GM21515 (cell line): ENCODE results near the gene TNPO3.

ENCODE experiments used
- ATAC-seq: cut with Tn5 transposase; IDR thresholded peaks from one replicate; pipeline ENCODE4 v1.9.1; 2021; ENCODE audit not compliant: unreplicated experiment

Gene TNPO3

DNA sequence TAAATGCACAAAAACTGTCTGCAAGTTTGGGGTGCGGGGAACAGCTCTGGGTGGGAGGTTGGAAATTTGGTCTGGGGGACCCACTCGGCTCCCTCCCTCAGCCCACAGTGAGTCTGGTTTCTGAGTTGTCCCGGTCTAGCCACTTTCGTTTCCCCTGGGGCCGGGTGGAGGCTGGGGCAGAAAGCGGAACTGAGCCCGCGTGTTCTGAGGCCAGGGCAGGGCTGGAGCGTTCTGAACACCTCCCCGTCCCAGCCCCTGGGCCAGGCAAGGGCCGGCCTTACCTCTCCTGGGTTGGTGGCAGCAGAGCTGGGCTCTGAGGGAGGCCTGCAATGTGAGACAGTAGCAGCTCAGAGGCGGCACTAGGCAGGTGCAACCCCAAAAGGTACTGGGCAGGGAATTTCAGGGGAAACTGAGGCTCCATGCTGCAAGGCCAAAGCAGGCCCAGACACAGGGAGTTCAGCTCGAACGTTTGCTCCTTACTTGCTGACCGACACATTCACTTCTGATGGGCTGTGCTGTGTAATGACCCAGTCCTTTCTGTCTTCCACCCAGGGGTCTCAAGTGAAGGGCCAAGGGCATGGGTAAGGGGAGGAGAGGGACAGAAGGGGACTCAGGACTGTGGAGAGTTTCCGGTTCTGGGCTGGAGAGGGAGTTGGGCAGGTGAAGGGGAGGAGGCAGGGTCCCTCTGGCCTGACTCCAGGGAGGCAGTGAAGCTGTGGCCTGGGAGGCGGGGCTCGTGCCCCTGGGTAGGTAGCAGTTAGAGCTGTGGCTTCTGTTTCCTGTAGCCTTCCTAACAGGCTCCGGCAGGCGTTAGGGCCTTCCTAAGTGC, 114.2 kb downstream of the TNPO3 start:
- ATAC-seq = peak; percentile 55

DNA sequence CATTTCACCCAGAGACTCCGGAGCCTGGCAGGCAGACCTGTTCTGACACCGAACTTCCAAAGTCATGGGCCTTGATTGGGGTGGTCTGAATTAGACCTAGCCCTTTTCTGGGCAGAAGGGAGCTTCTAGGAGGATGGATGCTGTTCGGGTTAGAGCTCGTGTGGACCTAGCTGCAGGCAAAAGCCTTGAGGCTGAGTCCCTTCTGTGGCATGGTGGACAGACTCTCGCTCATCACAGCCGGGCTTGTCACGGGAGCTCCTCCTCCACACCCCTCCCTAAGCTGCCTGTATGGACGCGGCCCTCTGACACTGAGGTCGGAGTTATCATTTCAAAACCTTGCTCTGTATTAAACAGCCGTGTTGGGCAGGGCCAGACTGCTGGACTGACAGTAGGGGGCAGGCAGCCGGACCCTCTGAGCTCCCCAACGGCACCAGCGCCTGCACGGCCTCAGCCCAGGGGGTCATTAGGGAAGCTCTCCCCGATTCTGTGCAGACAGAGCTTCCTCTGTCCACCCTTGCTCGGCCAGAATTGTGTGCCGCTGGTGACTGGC, 115.0 kb downstream of the TNPO3 start:
- peak; percentile 19 for ATAC-seq

DNA sequence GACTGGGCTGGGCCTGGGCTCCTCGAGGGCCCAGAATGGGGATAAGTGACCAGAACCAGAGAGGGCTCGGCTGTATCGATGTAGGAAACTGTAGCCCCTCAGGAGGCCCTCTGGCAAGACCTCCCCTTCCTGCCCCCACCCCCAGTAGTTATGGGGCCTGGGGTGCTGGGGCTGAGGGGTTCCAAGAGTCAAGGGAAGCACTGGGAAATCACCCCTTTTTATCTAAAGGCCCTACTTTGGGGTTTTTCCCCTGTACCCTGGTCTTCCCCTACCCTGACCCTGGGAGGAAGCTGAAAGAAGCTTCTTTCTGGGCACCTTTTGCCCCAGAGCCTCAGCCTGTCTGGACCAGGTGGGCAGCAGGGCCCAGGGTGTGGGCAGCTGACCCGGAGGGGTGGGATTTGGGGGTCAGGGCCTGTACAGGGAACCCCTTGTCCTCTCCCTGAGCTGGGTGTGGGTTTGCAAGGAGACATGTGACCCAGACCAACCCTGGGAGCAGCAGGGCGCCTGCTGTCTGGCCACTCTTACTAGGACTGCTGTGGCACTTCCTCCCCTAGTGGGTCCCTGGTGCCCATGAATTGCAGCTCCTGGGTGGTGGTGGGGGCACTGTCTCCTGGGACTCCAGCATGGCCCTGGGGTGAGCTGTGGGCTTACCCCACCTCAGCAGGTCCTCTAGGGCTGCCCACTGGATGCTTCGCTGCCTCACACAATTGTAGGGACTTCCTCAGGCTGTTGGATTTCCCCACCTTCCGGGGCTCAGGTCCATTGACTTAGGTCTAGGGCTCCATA, 115.6 kb downstream of the TNPO3 start:
- no peak for ATAC-seq

DNA sequence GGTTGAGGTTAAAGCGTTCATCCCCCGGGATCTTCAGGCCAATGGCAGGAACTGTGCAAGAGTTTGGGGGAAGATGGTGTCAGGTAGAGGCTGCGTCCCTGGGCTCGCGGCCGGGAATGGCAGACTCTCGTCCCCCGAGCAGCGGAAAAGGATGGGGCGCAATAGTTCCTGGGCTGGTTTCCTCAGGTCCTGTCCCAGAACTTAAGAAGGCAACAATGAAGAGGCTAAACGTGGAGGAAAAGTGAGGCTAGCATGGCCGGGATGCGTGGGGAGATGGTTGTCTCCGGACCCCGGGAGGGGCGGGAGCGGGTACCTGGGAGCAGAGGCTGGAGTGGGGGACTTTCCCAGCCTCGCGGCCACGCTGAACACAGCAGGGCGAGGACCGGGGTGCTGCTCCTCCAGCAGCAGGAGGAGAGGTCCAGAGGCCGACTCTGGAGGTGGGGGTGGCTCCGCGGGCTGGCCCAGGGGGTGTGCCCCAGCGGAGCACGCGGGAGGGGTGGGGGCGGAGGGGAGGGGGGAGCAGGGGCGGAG, 116.3 kb downstream of the TNPO3 start:
- ATAC-seq = no peak

DNA sequence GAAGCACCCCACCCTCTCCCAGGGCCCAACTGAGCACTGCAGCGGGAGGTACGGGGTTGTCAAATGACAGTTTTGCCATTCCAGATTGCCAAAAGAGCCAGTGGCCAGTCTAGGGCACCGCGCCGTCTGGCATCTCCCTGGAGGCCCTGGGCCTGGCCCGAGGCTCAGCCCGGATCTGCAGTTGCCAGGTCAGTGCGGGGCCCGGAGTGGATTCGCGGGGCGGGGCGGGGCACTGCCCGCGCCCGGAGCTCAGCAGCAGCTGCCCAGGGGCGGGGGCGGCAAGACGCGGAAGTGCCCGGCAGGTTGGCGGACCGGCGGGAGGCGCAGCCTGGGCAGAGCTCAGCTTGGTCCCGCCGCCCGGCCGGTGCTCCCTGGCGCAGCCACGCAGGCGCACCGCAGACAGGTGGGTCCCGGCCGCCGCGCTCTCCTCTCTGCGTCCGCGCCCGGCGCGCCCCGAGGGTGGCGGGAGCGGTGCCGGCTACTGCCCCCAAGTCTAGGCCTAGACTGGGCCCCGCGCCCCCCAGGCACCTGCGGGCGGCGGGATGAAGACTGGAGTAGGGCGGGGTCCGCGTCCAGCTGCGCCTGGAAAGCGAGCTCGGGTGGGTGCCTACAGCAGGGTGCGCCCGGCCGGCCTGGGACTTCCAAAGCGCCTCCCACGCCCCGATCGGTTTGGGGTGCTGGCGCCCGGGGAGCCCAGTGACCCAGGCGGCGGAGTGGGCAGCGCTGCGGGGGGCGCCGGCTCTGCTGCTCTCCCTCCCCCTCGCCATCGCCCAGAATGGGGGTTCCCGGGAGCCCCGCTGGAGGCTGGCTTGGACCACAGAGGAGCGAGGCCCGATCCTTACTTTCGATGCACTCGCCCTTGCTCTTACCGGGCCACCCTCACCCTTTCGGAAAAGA, 117.0 kb downstream of the TNPO3 start, which contains the start of gene IRF5:
Gene IRF5, plus strand, starts transcription at position 281 of the 897 bp plus-strand sequence. CDS start 4,155 bp downstream, outside the sequence.
- ATAC-seq = no peak

DNA sequence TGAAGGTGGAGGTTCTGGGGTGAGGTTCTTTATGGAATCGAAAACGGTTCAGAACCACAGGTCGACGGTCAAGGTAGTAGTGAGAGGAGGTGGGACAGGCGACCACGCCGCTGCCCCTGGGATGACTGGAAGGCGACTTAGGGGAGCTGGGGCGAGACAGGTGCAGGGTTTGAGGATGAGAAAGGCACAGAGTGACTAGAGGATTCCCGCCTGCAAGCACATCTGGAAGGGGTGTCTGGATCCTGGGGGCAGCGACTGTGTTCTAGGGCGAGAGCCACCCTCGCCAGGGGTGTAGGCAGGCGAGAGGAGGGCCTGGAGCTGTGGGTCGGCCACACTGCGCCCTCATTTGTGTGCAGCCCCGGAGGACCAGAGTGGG, 117.7 kb downstream of the TNPO3 start:
- ATAC-seq = no peak

DNA sequence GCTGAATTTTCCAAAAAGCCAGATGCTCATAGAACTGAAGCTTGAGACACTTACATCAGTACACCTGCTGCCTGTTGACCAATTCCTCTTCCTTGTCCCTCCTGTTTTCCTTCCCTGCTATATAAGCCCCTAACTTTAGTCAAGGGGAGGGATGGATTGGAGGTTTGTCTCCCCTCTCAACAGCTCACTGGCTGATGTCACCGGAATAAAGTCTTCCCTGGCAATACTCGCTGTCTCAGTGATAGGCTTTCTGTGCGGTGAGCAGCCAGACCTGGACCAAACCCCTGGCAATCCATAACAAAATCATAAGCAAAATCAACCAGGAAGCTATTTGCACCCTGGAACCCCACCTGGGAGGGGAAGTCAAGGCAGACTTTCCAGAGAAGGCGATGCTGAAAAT, 118.1 kb downstream of the TNPO3 start:
- ATAC-seq = no peak

DNA sequence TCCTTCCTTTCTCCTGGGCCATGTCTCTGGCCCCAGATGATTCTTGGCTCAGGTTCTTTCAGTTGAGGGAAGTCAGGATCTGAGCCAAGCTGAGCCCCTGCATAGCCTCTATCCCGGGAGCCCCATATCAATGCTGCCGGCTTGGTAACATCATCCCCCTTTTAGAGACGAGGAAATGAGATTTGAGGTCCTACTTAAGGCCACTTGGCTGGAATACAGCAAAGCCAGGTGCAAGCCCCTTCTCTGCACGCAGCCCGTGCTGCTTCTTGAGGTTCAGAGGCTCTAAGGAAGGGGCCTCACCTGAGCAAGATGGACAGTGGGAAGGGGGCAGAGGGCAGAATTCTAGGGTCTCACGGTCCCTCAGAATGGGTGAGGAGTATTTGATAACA, 119.6 kb downstream of the TNPO3 start:
- no peak for ATAC-seq

DNA sequence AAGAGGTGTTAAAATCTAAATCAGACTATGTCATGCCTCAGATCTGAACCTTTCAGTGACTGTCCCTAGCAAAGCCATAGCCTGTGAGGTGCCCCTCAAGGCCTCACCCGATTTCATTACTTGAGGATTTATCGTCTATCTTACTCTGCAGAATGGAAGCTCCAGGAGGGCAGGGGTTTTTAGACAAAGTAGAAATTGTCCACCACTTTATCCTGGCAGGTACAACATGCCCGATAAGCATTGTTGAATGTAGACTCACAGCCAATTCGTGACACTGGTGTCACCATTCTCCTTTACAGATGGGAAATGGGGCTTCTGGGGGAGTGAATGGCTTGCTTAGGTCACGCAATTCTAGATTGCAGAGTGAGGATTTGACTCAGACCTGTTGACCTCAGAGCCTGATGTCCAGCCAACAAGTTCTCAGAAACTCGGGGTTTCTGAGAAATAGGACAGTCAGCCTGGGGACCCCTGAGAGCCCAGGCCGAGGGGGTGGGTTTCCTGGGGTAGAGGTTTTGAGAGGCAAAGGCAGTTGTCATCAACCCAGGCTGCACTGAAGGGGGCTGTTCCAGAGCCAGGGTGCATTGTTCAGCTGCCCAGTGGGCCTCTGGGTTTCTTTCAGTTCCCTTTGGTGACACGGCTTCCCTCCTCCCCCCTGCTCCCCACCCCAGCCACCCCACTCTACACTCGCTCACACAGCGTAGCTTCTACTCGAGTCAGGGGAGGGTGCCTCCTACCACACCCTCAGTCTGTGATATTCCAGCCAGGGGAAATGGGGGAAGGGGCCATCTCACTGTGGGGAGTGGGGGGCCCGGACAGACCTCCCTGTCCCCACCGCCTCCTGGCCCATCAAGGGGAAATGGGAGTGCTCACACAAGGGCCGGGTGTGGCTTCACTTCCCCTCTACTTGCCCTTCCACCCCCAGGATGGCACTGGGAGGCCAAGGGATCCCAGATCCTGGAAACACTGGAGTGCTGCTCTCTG, 120.3 kb downstream of the TNPO3 start:
- ATAC-seq = peak; percentile 38

DNA sequence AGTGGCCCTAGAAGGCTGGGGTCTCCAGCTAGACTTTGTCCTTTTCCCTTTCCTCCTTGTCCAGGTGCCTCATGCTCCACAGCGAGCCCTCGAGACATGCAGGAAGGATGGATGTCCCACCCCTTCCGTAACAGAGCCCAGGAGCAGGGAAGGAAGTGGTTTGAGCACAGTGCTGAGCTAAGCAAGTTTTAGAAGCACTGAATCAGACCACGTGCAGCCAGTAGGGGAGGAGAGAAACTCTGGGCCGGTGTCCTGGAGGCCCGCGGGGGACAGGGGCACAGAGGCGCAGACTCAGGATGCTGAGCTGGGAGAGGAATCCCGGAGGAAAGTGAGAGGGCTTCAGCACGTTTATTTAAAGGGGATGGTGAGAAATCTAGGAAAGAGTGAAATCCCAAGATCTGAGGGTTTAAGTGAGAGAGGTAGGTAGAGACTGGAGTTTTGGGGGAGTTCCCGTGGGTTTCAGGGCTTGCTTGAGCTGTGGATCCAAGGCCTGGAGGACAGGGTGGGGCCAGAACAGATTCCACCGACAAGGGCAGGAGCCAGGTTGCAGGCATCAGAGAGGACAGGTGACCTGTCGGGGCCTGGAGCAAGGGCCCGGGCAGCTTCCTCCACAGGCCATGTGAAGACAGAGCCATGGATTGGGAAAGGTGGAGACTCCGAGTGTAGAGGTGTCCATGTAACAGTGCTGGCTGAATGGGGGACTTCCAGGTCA, 121.6 kb downstream of the TNPO3 start:
- ATAC-seq = peak; percentile 34

DNA sequence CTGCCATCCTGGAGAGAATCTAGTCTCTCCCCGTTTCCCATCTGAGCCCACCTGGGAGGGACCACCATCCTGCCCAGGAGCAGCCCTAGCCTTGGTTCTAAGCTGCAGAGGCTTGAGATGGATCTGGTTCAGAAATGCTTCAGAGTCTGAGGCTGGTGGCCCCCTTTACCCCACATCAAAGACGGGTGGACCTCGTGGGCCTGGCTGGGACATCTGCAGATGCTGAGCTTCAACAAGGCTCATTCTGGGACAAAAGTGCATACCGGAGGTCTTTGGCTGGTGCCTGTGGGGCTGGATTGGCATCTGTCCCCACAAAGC, 122.1 kb downstream of the TNPO3 start:
- no peak for ATAC-seq

DNA sequence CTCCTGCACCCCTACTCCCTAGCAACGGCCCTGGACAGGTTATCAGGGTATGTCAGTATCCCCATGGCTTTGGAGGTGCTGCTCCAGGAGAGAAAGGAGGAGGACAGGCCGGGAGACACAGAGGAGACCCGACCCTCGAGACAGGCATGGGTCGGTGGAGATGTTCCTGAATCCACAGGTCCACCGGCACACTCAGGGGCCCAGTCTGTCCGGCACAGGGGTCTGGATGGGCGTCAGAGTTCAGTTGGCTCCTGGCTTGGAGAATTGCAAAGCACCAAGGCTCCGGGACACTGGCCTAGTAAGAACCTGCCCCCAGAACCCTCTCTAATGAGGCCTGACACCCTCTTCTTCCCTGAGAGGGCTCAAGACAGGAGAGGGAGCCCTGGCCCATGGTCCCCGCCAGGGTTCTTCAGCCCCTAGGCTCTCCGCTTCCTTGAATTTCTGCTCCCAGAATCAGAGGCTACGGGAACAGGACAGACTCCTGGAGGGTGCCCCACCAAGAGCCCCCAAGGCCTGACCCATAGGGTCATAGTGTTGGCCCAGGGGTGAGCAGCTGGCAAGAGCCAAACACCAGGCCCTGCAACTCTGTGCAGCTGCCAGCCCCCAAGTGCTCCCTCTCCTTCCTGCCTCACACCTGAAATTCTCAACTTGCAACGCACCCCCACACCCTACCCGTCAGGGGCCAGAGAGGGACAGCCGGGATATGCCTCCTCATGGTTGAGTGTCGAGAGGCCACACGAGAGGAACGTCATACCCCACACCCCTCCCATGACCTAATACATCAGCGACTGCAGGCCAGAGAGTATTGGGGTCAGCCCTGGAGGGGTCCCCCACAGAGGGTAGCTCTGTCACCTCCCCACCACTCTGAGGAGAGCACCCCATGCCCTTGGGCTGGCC, 122.7 kb downstream of the TNPO3 start:
- no peak for ATAC-seq

DNA sequence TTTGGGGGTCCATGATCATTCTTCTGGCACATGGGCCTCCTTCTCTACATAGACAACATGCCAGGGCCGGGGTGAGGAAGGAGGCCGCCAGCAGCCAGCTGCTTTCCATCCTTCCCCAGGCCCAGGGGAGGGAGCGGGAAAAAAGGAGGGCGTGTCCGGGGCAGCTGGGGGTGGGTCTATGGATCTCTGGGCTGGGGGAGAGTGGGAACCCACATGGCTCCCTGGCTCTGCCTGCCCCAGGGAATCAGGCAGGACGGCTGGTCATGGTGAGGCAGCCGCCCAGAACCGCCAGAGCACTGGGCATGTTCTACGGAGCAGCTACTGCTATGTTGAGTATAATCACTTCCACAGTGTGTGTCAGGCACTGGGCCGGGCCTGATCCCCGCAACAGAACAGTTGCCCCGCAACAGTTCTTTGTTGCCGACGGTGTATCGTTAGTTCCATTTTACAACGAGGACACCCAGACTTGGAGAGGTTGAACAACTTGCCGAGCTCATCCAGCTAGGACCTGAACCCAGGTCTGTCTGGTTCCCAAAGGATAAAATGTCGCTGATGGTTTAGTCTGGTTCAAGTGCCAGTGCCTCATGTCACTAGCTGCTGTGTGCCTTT, 123.6 kb downstream of the TNPO3 start:
- ATAC-seq = no peak

DNA sequence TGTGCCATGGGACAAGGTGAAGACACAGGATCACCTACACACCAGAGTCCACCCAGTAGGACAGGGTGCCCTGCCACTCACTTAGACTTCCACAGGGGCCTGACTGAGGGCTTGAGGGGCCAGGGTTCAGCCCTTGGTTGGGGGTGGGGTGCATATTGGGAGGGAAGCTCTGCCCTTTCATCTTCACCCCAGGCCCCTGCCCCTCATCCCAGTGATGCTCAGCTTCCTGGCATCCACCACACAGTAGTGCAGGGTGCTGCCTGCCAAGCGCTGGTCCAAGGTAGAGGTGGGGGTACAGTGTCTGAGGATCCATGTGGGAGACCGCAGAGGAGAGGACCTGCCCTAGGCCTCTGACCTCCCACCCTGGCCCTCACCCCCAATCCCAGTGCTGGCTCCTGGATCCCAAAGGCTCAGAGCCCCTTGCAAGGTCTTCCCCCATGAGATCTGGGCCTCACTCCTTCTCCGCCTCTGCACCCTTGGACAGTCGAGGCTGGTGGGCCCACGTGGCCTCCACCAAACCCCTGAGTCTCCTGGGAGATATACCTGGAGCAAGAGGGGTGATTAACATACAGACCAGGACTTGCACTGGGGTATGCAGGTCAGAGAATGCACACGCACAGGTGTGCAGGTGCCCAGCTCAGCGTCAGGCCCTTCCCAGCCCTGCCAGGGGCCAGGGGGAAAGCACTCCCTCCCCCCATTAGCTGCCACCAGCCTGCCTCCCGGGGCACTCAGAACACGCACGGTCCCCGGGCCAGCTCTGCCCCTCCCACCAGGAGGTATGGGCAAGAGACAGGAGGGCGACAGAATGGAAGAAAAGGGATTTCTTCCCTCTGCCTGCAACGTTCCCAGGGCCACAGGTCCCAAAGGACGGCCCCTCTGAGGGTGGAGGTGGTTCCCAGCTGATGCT, 125.8 kb downstream of the TNPO3 start:
- no peak for ATAC-seq

DNA sequence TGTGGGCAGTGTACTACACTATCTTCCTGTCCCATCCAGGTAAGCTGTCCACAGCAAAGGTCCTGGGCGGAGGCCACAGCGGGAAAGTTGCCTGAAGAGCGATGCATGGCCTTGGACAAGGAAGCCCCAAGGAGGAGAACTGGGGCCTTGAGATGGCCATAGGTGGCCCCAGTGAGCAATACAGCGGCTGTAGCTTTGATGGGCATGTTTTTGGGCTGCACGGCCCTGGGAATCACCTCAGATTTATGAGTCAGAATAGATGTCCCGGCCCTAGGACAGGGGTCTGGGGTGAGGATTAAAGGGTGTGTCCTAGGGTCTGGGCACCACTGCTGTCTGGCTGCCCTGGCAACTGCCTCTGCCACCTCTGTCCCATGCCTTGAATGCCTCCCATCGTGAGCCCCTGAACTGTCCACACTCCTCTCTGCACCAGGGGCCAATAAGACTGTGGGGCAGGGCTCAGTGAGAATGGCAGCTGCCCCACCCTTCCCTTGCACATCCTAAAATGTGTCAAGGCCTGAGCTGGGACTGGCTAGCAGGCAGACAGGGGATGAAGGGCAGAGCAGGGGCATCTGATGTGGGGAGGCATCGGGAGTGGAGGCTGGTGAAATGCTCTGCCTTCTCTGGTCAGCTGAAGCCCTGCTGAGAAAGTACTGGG, 126.6 kb downstream of the TNPO3 start:
- ATAC-seq = no peak
